Stimulated activated CD8-positive, alpha-beta memory T cell treated with anti-CD3 and anti-CD28 coated beads, Interleukin-2, amount 100 ng/mL, for 1 hour (primary cell): ENCODE measurements around the gene SIGLEC15.

ENCODE experiments used
- DNase-seq, 2 donors: peaks; one replicate each; pipeline ENCODE4 v3.0.0-alpha.2; 2020; ENCODE audit warnings: low read depth in 2 of 2

SIGLEC15 gene

GRCh38 chr18:45879681-45880655 is 54.5 kb downstream of the SIGLEC15 start:
- DNase-seq = peak; percentile 45 to 46

DNA sequence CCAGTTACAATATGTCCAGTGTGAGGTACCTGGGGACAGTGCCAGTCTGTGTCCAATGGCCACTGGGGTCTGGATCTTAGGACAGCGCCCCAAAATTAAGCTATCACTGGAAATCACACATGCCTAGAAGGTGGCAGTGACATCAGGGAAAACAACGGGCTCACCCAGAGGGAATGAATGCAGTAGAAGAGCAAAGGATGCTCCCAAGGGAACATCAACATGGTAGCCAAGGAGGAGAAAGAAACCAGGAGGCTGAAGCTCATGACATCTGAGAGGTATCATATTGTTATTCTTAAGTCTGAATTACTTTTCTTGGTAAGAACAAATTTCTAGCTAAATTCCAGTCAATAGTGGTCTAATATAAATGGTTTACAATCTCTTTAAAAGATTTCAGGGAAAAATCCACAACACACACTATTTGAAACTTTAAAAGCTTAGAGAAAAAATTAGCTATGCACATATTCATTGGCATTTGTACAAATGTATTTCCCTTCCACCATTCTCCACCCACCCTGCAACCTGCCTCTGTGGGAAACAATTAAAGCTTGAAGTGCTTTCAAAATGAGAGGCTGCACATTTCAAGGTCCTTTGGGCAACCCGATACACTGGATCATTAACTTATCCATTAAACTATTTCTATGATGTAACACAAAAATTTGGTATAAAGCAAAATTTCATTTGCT is 55.5 kb downstream of the SIGLEC15 start:
- DNase-seq = no peak

DNA sequence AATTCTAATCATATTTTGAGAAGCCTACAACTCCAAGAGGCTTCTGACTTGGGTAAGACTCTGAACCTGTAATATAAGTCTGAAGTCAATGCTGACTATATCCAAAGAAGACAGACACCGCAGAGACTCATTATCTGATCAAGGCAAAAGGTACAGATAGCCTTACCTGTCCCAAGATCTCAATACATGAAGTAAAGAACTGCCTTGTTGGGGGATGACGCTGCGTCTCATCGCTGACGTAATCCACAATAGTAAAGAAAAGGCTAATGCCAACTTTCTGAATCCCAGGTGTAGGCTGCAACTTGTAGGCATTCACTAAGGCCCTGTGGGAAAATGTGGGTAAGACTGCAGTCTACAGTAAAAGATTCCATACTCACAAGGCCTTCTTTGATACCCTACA is 62.1 kb downstream of the SIGLEC15 start:
- DNase-seq = no peak

GRCh38 chr18:45889419-45890064 is 64.1 kb downstream of the SIGLEC15 start:
- no peak for DNase-seq

DNA sequence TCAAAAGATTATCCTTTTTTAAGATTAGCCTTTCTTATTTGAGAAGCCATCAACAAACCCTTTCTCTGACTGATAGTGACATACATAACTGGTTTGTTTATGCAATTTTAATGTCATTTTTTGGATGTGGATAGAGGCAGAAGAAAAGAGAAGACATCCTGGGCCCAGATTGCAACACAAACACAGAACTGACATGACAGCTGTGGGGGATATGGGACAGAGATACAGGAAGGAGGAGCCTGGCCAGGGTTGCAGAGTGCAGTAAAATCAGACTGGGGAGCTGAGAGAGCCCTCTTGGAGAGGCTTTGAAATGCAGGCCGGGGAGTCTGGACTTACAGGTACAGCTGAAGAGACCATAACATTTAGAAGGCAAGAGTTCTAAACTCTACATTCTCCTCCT is 65.1 kb downstream of the SIGLEC15 start:
- no peak for DNase-seq

DNA sequence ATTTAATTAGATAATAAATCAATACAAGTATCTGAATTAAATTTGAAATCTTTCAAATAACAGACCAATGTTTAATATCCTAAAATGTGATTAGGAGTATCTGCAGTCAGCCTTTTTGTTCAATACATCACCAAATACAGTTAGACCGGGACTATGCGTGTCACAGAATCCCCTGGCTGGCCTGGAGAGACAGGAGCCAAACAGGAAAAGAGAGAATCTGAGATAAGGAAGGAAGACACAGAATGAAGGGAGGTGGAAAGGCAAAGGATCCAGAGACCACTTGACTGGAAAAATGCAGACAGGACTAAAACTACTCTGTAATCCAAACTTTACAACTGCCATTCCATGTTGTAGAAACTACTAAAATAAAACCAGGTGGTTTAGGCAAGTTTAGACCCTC is 66.3 kb downstream of the SIGLEC15 start:
- no peak for DNase-seq
